ENCODE results near the gene LRMDA. TPM values are rescaled to one million over a fixed set of nuclear protein-coding genes. Genes with fewer than 3 reads are reported as not detected.
"Not testable (repeated sequence)": the region's sequence is repeated elsewhere in the genome, so short reads cannot be mapped to it uniquely, and the experiment has no call there.

LRMDA gene
- total RNA-seq, 6 donors from 2014 or later: 12.8 to 185 (median 18.1) TPM

- WGBS, 2 donors: 74 to 86% methylated on average over 4 of the region's 4 CpGs
- Histone ChIP-seq H3K4me3 (no peak overlapping the region), H3K9me3 (no peaks in the 10 kb centered on the region), H3K27me3 (no peaks in the 10 kb centered on the region), H3K27ac (peak overlapping the region in 1 of 4 donors; percentile 50), H3K36me3 (no peaks in the 10 kb centered on the region), H3K4me1 (peaks cover 17 to 30% (median 26%) of the 10 kb centered on the region in 4 donors)
- TF ChIP-seq POLR2A (IDR thresholded peaks at IDR 0.05) (no peak), EP300 (IDR thresholded peaks at IDR 0.05) (no peak), POLR2AphosphoS5 (IDR thresholded peaks at IDR 0.05) (no peak)
- TF ChIP-seq, protein P1, sequence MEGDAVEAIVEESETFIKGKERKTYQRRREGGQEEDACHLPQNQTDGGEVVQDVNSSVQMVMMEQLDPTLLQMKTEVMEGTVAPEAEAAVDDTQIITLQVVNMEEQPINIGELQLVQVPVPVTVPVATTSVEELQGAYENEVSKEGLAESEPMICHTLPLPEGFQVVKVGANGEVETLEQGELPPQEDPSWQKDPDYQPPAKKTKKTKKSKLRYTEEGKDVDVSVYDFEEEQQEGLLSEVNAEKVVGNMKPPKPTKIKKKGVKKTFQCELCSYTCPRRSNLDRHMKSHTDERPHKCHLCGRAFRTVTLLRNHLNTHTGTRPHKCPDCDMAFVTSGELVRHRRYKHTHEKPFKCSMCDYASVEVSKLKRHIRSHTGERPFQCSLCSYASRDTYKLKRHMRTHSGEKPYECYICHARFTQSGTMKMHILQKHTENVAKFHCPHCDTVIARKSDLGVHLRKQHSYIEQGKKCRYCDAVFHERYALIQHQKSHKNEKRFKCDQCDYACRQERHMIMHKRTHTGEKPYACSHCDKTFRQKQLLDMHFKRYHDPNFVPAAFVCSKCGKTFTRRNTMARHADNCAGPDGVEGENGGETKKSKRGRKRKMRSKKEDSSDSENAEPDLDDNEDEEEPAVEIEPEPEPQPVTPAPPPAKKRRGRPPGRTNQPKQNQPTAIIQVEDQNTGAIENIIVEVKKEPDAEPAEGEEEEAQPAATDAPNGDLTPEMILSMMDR (IDR thresholded peaks at IDR 0.05): no peak
- ATAC-seq (ENCODE audit: low FRiP score in 2 of 2) (peak; percentile 23 to 63), DNase-seq (peak in 1 of 2 donors; percentile 55)
Observed at GRCh38 chr10:75617485-75618155, 186.2 kb downstream of the LRMDA start.

DNA sequence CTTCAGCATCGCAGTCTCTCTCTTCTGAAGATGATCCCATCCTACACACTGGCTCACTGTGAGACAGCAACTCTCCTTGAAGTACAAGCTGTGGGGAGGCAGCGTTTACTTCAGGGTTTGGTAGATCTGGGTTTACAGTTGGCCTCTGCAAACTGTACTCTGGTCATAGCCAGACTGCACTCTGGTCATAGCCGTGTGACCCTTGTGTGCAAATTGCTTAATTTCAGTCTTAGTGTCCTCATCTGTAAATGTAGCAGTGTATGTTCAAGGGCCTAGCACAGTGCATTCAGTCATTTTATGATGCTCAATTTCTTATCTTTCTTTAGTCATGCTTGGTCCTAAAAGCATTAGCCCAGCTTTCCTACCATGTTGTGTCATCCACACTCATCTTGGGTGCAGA lies 188.2 kb downstream of the LRMDA start:
- Histone ChIP-seq H3K36me3 (no peaks in the 10 kb centered on the region), H3K4me1 (peaks cover 1 to 16% (median 10%) of the 10 kb centered on the region in 4 donors), H3K27me3 (no peaks in the 10 kb centered on the region), H3K4me3 (no peak overlapping the region), H3K9me3 (no peaks in the 10 kb centered on the region), H3K27ac (no peak overlapping the region)
- ATAC-seq (ENCODE audit: low FRiP score in 2 of 2): no peak
- WGBS, 2 donors: 80 to 90% methylated on average over 3 of the region's 3 CpGs
- TF ChIP-seq POLR2AphosphoS5 (IDR thresholded peaks at IDR 0.05) (no peak), EP300 (IDR thresholded peaks at IDR 0.05) (no peak), POLR2A (IDR thresholded peaks at IDR 0.05) (no peak)
- TF ChIP-seq, protein P1 (IDR thresholded peaks at IDR 0.05): no peak
- no peak for DNase-seq

GRCh38 chr10:75620356-75620755 lies 188.9 kb downstream of the LRMDA start:
- no peak for ATAC-seq (ENCODE audit: low FRiP score in 2 of 2)
- TF ChIP-seq, protein P1 (IDR thresholded peaks at IDR 0.05): no peak
- TF ChIP-seq EP300 (IDR thresholded peaks at IDR 0.05): no peak
- TF ChIP-seq POLR2AphosphoS5 (IDR thresholded peaks at IDR 0.05): no peak
- TF ChIP-seq POLR2A (IDR thresholded peaks at IDR 0.05): no peak

GRCh38 chr10:75621003-75621402 lies 189.6 kb downstream of the LRMDA start:
- 93 to 95% methylated on average over 4 of the region's 4 CpGs for WGBS, 2 donors

More at GRCh38 chr10:75620356-75620755, 188.9 kb downstream of the LRMDA start:
- Histone ChIP-seq H3K36me3 (no peaks in the 10 kb centered on the region), H3K9me3 (no peaks in the 10 kb centered on the region), H3K27ac (no peak overlapping the region), H3K4me3 (no peak overlapping the region), H3K27me3 (no peaks in the 10 kb centered on the region), H3K4me1 (peaks cover 0 to 12% (median 8%) of the 10 kb centered on the region in 4 donors)
- no peak for DNase-seq

GRCh38 chr10:75622503-75622902 lies 191.1 kb downstream of the LRMDA start:
- Histone ChIP-seq H3K4me3 (no peak overlapping the region), H3K27me3 (no peaks in the 10 kb centered on the region), H3K4me1 (peaks cover 0 to 12% (median 3%) of the 10 kb centered on the region in 4 donors), H3K36me3 (no peaks in the 10 kb centered on the region), H3K9me3 (no peaks in the 10 kb centered on the region), H3K27ac (no peak overlapping the region)
- no peak for DNase-seq
- TF ChIP-seq POLR2AphosphoS5 (IDR thresholded peaks at IDR 0.05) (no peak), POLR2A (IDR thresholded peaks at IDR 0.05) (no peak), EP300 (IDR thresholded peaks at IDR 0.05) (no peak)
- TF ChIP-seq, protein P1 (IDR thresholded peaks at IDR 0.05): no peak
- WGBS, 2 donors: 89 to 100% methylated on average over 1 of the region's 1 CpG
- no peak for ATAC-seq (ENCODE audit: low FRiP score in 2 of 2)

More at GRCh38 chr10:75621003-75621402, 189.6 kb downstream of the LRMDA start:
- not testable (repeated sequence) for H3K36me3 ChIP-seq; H3K27me3 ChIP-seq; H3K27ac ChIP-seq; H3K4me3 ChIP-seq; ATAC-seq (ENCODE audit: low FRiP score in 2 of 2); DNase-seq; H3K9me3 ChIP-seq
- H3K4me1 ChIP-seq: peaks cover 0 to 12% (median 8%) of the 10 kb centered on the region in 4 donors
